Neural progenitor cell (in vitro differentiated cells): ENCODE data around the gene RNF169. TPM values are rescaled to one million over a fixed set of nuclear protein-coding genes. Genes with fewer than 3 reads are reported as not detected.

ENCODE experiments used
- DNase-seq: peaks from one replicate; pipeline ENCODE4 v3.0.0-alpha.2; 2016; ENCODE audit warnings: low spot score
- H2AFZ ChIP-seq: fragments of 200-600 bp; sonication (generic); replicated peaks from 2 replicates; pipeline ENCODE4 v1.6.1; 2016; ENCODE audit warnings: antibody characterized with exemption
- H3F3A ChIP-seq: fragments of 200-600 bp; sonication (generic); 2 replicates; pipeline ENCODE4 v1.6.1; 2016; ENCODE audit warnings: antibody characterized with exemption, low read depth
- H3K27ac ChIP-seq: fragments of 200-600 bp; sonication (generic); 2 replicates; pipeline ENCODE4 v1.5.1; 2016; ENCODE audit warnings: mild to moderate bottlenecking
- H3K27me3 ChIP-seq: fragments of 200-600 bp; sonication (generic); 2 replicates; pipeline ENCODE4 v1.6.1; 2016; ENCODE audit warnings: mild to moderate bottlenecking, moderate library complexity
- H3K36me3 ChIP-seq: fragments of 200-600 bp; sonication (generic); 2 replicates; pipeline ENCODE4 v1.5.1; 2016
- H3K4me1 ChIP-seq: fragments of 200-600 bp; sonication (generic); 2 replicates; pipeline ENCODE4 v1.6.1; 2016; ENCODE audit warnings: mixed run types
- H3K4me2 ChIP-seq: fragments of 200-600 bp; sonication (generic); 2 replicates; pipeline ENCODE4 v1.6.1; 2016
- H3K4me3 ChIP-seq: fragments of 200-600 bp; sonication (generic); 2 replicates; pipeline ENCODE4 v1.5.1; 2016
- H3K79me2 ChIP-seq: fragments of 200-600 bp; sonication (generic); 2 replicates; pipeline ENCODE4 v1.6.1; 2016; ENCODE audit warnings: low read depth
- H3K9ac ChIP-seq: fragments of 200-600 bp; sonication (generic); 2 replicates; pipeline ENCODE4 v1.6.1; 2016
- H3K9me3 ChIP-seq: fragments of 200-600 bp; sonication (generic); 2 replicates; pipeline ENCODE4 v1.5.1; 2016; ENCODE audit warnings: low read depth
- H4K20me1 ChIP-seq: fragments of 200-600 bp; sonication (generic); 2 replicates; pipeline ENCODE4 v1.6.1; 2016; ENCODE audit warnings: low read depth
- H3K27ac Mint-ChIP-seq: 3 replicates; pipeline ENCODE4 v1.8.0; 2021; ENCODE audit warnings: mixed read lengths
- H3K27me3 Mint-ChIP-seq: 2 replicates; pipeline ENCODE4 v1.8.0; 2022; ENCODE audit warnings: low read depth, mild to moderate bottlenecking, inconsistent platforms, moderate library complexity, mixed read lengths; ENCODE audit not compliant: insufficient read depth
- H3K36me3 Mint-ChIP-seq: 3 replicates; pipeline ENCODE4 v1.8.0; 2021; ENCODE audit warnings: mixed read lengths
- H3K4me1 Mint-ChIP-seq: 3 replicates; pipeline ENCODE4 v1.8.0; 2021; ENCODE audit warnings: mixed read lengths
- H3K4me3 Mint-ChIP-seq: 3 replicates; pipeline ENCODE4 v1.8.0; 2021; ENCODE audit warnings: mild to moderate bottlenecking, moderate library complexity, mixed read lengths
- H3K9me3 Mint-ChIP-seq: 3 replicates; pipeline ENCODE4 v1.8.0; 2020; ENCODE audit warnings: mixed read lengths
- CTCF ChIP-seq: fragments of 200-600 bp; sonication (generic); IDR thresholded peaks from 2 replicates; pipeline ENCODE4 v1.5.1; 2017; ENCODE audit warnings: antibody characterized with exemption, mild to moderate bottlenecking
- EZH2 ChIP-seq: fragments of 200-600 bp; sonication (generic); IDR thresholded peaks from 2 replicates; pipeline ENCODE4 v1.6.1; 2017; ENCODE audit warnings: antibody characterized with exemption, mild to moderate bottlenecking, moderate library complexity
- EZH2phosphoT487 ChIP-seq: fragments of 200-600 bp; sonication (generic); IDR thresholded peaks from 2 replicates; pipeline ENCODE4 v1.6.1; 2017; ENCODE audit warnings: antibody characterized with exemption
- total RNA-seq: library from RNA; depleted of rRNA; stranded (reverse); fragments of >200 nt; gene quantifications from 2 replicates; pipeline ENCODE4 v1.2.3, GENCODE V29; 2015; ENCODE audit warnings: low replicate concordance

Gene RNF169
- total RNA-seq, 1 donor from 2014 or later, result 30.2 TPM

GRCh38 chr11:74723511-74723910, 25.1 kb upstream of the RNF169 start:
- no peak for DNase-seq
- no peaks in the 10 kb centered on the region for H3F3A ChIP-seq
- H3K36me3 Mint-ChIP-seq, result no peaks in the 10 kb centered on the region
- peaks cover 32% of the 10 kb centered on the region for H3K27me3 ChIP-seq
- TF ChIP-seq EZH2phosphoT487 (no peak), CTCF (no peak), EZH2 (no peak)
- no peaks in the 10 kb centered on the region for H3K79me2 ChIP-seq
- H3K4me1 Mint-ChIP-seq, result peaks cover 12% of the 10 kb centered on the region
- no peaks in the 10 kb centered on the region for H3K9me3 Mint-ChIP-seq
- H3K9ac ChIP-seq, result no peak overlapping the region
- no peaks in the 10 kb centered on the region for H3K9me3 ChIP-seq
- no peak overlapping the region for H3K4me2 ChIP-seq
- no peak overlapping the region for H3K4me3 Mint-ChIP-seq
- no peak overlapping the region for H3K27ac ChIP-seq
- no peak overlapping the region for H3K27ac Mint-ChIP-seq
- no peak overlapping the region for H2AFZ ChIP-seq
- no peaks in the 10 kb centered on the region for H3K36me3 ChIP-seq
- H3K4me1 ChIP-seq, result peaks cover 12% of the 10 kb centered on the region
- H3K4me3 ChIP-seq, result no peak overlapping the region
- H4K20me1 ChIP-seq, result peaks cover 4% of the 10 kb centered on the region
- H3K27me3 Mint-ChIP-seq, result peaks cover 11% of the 10 kb centered on the region

GRCh38 chr11:74725701-74726100, 22.9 kb upstream of the RNF169 start:
- H3K27ac Mint-ChIP-seq, result no peak overlapping the region
- H3K36me3 Mint-ChIP-seq, result no peaks in the 10 kb centered on the region
- no peak overlapping the region for H3K9ac ChIP-seq
- DNase-seq, result no peak
- H3K79me2 ChIP-seq, result no peaks in the 10 kb centered on the region
- H3K4me1 Mint-ChIP-seq, result peaks cover 13% of the 10 kb centered on the region
- H3K27me3 ChIP-seq, result peaks cover 54% of the 10 kb centered on the region
- no peak overlapping the region for H3K4me3 ChIP-seq
- no peak overlapping the region for H3K27ac ChIP-seq
- peaks cover 13% of the 10 kb centered on the region for H3F3A ChIP-seq
- no peaks in the 10 kb centered on the region for H3K36me3 ChIP-seq
- peaks cover 32% of the 10 kb centered on the region for H3K27me3 Mint-ChIP-seq
- no peak overlapping the region for H3K4me3 Mint-ChIP-seq
- H3K9me3 Mint-ChIP-seq, result no peaks in the 10 kb centered on the region
- H2AFZ ChIP-seq, result no peak overlapping the region
- H3K4me1 ChIP-seq, result peaks cover 5% of the 10 kb centered on the region
- H3K4me2 ChIP-seq, result no peak overlapping the region
- TF ChIP-seq CTCF, result no peak
- no peak for TF ChIP-seq EZH2phosphoT487
- TF ChIP-seq EZH2, result no peak
- peaks cover 12% of the 10 kb centered on the region for H4K20me1 ChIP-seq
- H3K9me3 ChIP-seq, result no peaks in the 10 kb centered on the region

- H3K27me3 ChIP-seq, result peaks cover 64% of the 10 kb centered on the region
- Mint-ChIP-seq H3K4me3 (no peak overlapping the region), H3K4me1 (peaks cover 12% of the 10 kb centered on the region), H3K9me3 (no peaks in the 10 kb centered on the region), H3K27me3 (peaks cover 34% of the 10 kb centered on the region), H3K36me3 (no peaks in the 10 kb centered on the region), H3K27ac (no peak overlapping the region)
- H3K79me2 ChIP-seq, result no peaks in the 10 kb centered on the region
- no peaks in the 10 kb centered on the region for H3K9me3 ChIP-seq
- H3K27ac ChIP-seq, result no peak overlapping the region
- H3F3A ChIP-seq, result peaks cover 13% of the 10 kb centered on the region
- peak; percentile 86 for DNase-seq
- H3K36me3 ChIP-seq, result no peaks in the 10 kb centered on the region
- TF ChIP-seq EZH2phosphoT487, result no peak
- peak; percentile 83 for TF ChIP-seq CTCF
- H2AFZ ChIP-seq, result no peak overlapping the region
- peaks cover 13% of the 10 kb centered on the region for H4K20me1 ChIP-seq
- no peak overlapping the region for H3K4me3 ChIP-seq
- no peaks in the 10 kb centered on the region for H3K4me1 ChIP-seq
- H3K9ac ChIP-seq, result no peak overlapping the region
- H3K4me2 ChIP-seq, result no peak overlapping the region
Observed at GRCh38 chr11:74726547-74727182, 22.0 kb upstream of the RNF169 start.
